Body of pancreas (tissue), 4 donors: ENCODE measurements around the gene SNRNP200. TPM values are rescaled to one million over a fixed set of nuclear protein-coding genes. Genes with fewer than 3 reads are reported as not detected.

Experiments
- ATAC-seq: fragments of 150-250 bp; one replicate; pipeline ENCODE4 v1.9.1; 2016
- DNase-seq, 4 donors: peaks; one replicate each; pipeline ENCODE4 v3.0.0-alpha.2; 2019
- H3K27ac ChIP-seq, 4 donors: fragments of 200-600 bp; sonication (generic); 1 replicate in 3 of 4; 2 replicates in 1 of 4; pipeline versions ENCODE4 v1.5.1 to v1.6.1; 2016 to 2019; ENCODE audit warnings: mild to moderate bottlenecking in 1 of 4, mixed read lengths in 1 of 4, moderate library complexity in 1 of 4
- H3K27me3 ChIP-seq, 2 donors: fragments of 200-600 bp; sonication (generic); one replicate each; pipeline ENCODE4 v1.6.0; 2016; ENCODE audit warnings: mild to moderate bottlenecking in 1 of 2
- H3K36me3 ChIP-seq, 2 donors: fragments of 200-600 bp; sonication (generic); replicated peaks in 1 of 2; 2 replicates each; pipeline ENCODE4 v1.5.1; 2016; ENCODE audit warnings: low read depth in 2 of 2; ENCODE audit not compliant: insufficient read depth in 1 of 2
- H3K4me1 ChIP-seq: fragments of 200-600 bp; sonication (generic); one replicate; pipeline ENCODE4 v1.6.0; 2016
- H3K4me3 ChIP-seq, 2 donors: fragments of 200-600 bp; sonication (generic); 1 replicate in 1 of 2; 2 replicates in 1 of 2; pipeline ENCODE4 v1.5.1; 2016 to 2019
- H3K9me3 ChIP-seq, 3 donors: fragments of 200-600 bp; sonication (generic); 1 replicate in 2 of 3; 2 replicates in 1 of 3; pipeline ENCODE4 v1.5.1; 2016
- CTCF ChIP-seq, 7 experiments: fragments of 450-650 bp in 4 of 7; fragments of 200-600 bp in 3 of 7; sonication (generic) in 3 of 7; IDR thresholded peaks; one replicate each; pipeline ENCODE4 v1.5.1; 2016 to 2019; ENCODE audit warnings: antibody characterized with exemption in 7 of 7
- POLR2A ChIP-seq, 3 donors: fragments of 450-650 bp; IDR thresholded peaks; one replicate each; pipeline ENCODE4 v1.6.1; 2016; ENCODE audit warnings: antibody characterized with exemption in 3 of 3, mild to moderate bottlenecking in 2 of 3
- WGBS, 2 donors: methylation state at CpG; one replicate each; pipeline ENCODE4 v1.1.5; 2017; 5-methylcytosine and 5-hydroxymethylcytosine counted together
- intact Hi-C: fragments of 100-400 bp; cut with DNase I; formaldehyde crosslinking; loops from one replicate; pipeline ENCODE4 v1.15.1; 2023
- total RNA-seq, 2 donors: library from RNA; depleted of rRNA; stranded (reverse); fragments of >200 nt; gene quantifications; one replicate each; pipeline ENCODE4 v1.1.0, GENCODE V29; 2016

The SNRNP200 gene
- total RNA-seq, 2 donors from 2014 or later = 58.1 to 110 TPM

DNA sequence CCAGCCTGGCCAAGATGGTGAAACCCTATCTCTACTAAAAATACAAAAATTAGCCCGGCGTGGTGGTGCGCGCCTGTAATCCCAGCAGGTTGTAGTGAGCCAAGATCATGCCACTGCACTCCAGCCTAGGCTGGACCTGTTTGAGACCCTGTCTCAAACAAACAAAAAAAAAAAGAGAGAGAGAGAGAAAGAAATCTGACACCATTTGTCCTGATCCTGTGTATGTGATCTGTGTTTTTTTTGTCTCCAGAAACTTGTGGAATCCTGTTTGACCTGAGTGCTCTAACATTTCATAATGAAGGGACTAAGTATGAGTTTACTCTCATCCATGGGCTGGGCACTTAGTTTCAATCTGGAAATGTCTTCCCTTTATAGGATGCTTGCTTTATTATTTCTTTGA lies 13.4 kb upstream of the SNRNP200 start:
- Histone ChIP-seq H3K36me3 (no peaks in the 10 kb centered on the region), H3K27ac (no peak overlapping the region), H3K4me3 (no peak overlapping the region), H3K4me1 (peaks cover 13% of the 10 kb centered on the region), H3K9me3 (no peaks in the 10 kb centered on the region), H3K27me3 (peaks cover 0 to 7% of the 10 kb centered on the region in 2 donors)
- no peak for ATAC-seq
- TF ChIP-seq POLR2A (IDR thresholded peaks at IDR 0.05) (no peak), CTCF (IDR thresholded peaks at IDR 0.05) (no peak)
- DNase-seq = no peak
- intact Hi-C loops = no loop called here
- WGBS, 2 donors = 88 to 89% methylated on average over 4 of the region's 4 CpGs

GRCh38 chr2:96317584-96317997 lies 12.2 kb upstream of the SNRNP200 start:
- H3K9me3 ChIP-seq = no peaks in the 10 kb centered on the region
- no peaks in the 10 kb centered on the region for H3K36me3 ChIP-seq
- ATAC-seq = no peak
- H3K4me3 ChIP-seq = no peak overlapping the region
- peaks cover 13% of the 10 kb centered on the region for H3K4me1 ChIP-seq
- no peak for TF ChIP-seq POLR2A (IDR thresholded peaks at IDR 0.05)
- H3K27ac ChIP-seq = no peak overlapping the region
- DNase-seq = no peak
- H3K27me3 ChIP-seq = peaks cover 0 to 7% of the 10 kb centered on the region in 2 donors
- 81 to 86% methylated on average over 4 of the region's 4 CpGs for whole genome bisulfite sequencing, 2 donors
- intact Hi-C loops = no loop called here

DNA sequence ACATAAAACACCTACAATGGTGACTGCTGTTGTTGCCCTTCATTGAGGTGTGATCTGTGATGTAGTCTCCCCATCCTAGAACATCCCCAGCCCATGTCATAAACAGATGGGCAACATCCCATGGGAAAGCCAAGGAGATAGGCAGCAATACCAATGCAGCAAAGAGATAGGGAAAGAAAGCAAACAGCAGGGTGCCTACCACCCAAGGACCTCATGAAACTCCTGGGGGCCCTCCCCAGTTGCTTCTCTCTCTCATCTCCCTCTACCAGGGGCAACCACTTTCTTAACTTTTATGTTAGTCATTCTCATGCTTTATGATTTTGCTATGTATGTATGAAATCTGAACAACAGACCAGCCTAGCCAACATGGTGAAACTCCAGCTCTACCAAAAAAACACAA lies 11.7 kb upstream of the SNRNP200 start:
- DNase-seq (no peak), ATAC-seq (no peak)
- Histone ChIP-seq H3K9me3 (no peaks in the 10 kb centered on the region), H3K27ac (no peak overlapping the region), H3K4me1 (peaks cover 10% of the 10 kb centered on the region), H3K27me3 (peaks cover 0 to 4% of the 10 kb centered on the region in 2 donors), H3K36me3 (no peaks in the 10 kb centered on the region), H3K4me3 (no peak overlapping the region)
- intact Hi-C loops = no loop called here
- TF ChIP-seq CTCF (IDR thresholded peaks at IDR 0.05) = no peak
- no peak for TF ChIP-seq POLR2A (IDR thresholded peaks at IDR 0.05)

DNA sequence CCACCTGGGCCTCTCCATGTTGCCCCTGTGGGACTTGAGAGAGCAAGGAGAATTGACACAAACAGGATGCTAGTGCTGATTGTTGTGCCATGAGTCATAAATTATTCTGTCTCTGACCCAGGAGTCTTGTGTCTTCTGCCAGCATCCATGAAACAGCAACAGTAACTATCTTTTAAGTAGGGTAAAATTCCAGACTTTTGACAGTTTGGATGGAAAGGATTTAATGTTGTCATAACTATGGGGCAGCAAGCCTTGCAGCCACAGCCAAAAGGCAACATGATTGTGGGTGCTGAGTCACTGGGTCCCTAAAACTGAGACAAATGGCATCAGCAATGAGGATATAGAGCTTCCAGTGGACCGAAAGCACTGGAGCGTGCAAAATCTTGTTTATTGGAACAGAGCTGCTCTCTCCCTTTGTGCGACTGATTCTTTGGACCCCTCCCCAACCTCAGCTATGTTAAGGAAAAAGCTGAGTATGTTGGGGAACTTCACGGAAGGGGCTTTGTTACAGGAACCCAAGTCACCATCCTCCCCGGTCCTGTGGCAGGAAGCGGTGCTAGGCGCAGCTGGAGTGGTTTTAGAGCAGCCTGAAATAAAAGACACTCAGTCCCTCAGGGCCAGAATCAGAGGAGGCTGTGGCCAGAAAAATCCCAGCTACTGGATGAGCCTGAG lies 10.2 kb upstream of the SNRNP200 start:
- WGBS, 2 donors = 52 to 78% methylated on average over 6 to 7 of the region's 7 CpGs
- no peak overlapping the region for H3K27ac ChIP-seq

DNA sequence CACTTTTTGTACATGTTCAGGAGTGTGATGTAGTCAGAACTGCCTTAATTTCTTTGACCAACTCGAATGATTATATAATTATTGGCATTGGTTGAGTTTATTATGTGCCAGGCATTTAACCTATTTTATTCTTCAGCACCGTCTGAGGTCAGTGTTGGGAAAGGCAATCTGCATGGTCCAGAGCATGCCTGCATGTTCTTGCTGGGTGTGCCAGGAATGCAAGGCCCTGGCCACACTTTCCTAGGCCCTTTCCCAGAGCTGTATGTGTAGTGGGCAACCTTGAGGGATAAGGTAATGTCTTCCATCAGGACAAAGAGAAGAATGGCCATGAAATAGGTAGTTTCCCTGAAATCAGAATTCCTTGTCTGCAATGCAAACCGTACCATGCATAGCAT lies 9.7 kb upstream of the SNRNP200 start:
- H3K4me3 ChIP-seq = no peak overlapping the region
- DNase-seq (no peak), ATAC-seq (no peak)
- H3K36me3 ChIP-seq = no peaks in the 10 kb centered on the region
- H3K27me3 ChIP-seq = no peaks in the 10 kb centered on the region
- H3K4me1 ChIP-seq = no peaks in the 10 kb centered on the region
- no peaks in the 10 kb centered on the region for H3K9me3 ChIP-seq
- no peak for TF ChIP-seq CTCF (IDR thresholded peaks at IDR 0.05)
- 57 to 68% methylated on average over 3 of the region's 3 CpGs for WGBS, 2 donors
- no peak overlapping the region for H3K27ac ChIP-seq
- intact Hi-C loops = no loop called here

More for the DNA sequence above, 10.2 kb upstream of the SNRNP200 start:
- DNase-seq (no peak), ATAC-seq (no peak)
- H3K36me3 ChIP-seq = no peaks in the 10 kb centered on the region
- no peaks in the 10 kb centered on the region for H3K4me1 ChIP-seq
- intact Hi-C loops = no loop called here
- no peaks in the 10 kb centered on the region for H3K27me3 ChIP-seq
- no peak for TF ChIP-seq POLR2A (IDR thresholded peaks at IDR 0.05)
- TF ChIP-seq CTCF (IDR thresholded peaks at IDR 0.05) = no peak
- no peaks in the 10 kb centered on the region for H3K9me3 ChIP-seq
- no peak overlapping the region for H3K4me3 ChIP-seq
